Activated T-helper 1 cell treated with anti-CD3 and anti-CD28 coated beads, Interleukin-12 subunit alpha, Interleukin-12 subunit beta, Interleukin-2, Interleukin-4 antibody, amounts not matched to agents 30 ng/mL and 10 ng/mL and 1 ng/mL, durations not matched to agents 14 hours and 24 hours and 36 hours (primary cell): ENCODE results near the gene RNU6-9. TPM values are rescaled to one million over a fixed set of nuclear protein-coding genes. Genes with fewer than 3 reads are reported as not detected.
A peak's percentile ranks its signal among the peaks of the same experiment; 100 is the strongest.

ENCODE experiments used
- DNase-seq: peaks from one replicate; pipeline ENCODE4 v3.0.0; 2021; ENCODE audit warnings: low spot score
- H3K27ac Mint-ChIP-seq: one replicate; pipeline ENCODE4 v1.8.0; 2021; ENCODE audit warnings: mild to moderate bottlenecking, mixed read lengths
- H3K27me3 Mint-ChIP-seq: one replicate; pipeline ENCODE4 v1.8.0; 2022; ENCODE audit warnings: mild to moderate bottlenecking, moderate library complexity, mixed read lengths; ENCODE audit not compliant: insufficient read depth
- H3K36me3 Mint-ChIP-seq: one replicate; pipeline ENCODE4 v1.8.0; 2021; ENCODE audit warnings: low read depth, mixed read lengths
- H3K4me1 Mint-ChIP-seq: one replicate; pipeline ENCODE4 v1.8.0; 2021; ENCODE audit warnings: low read depth, mixed read lengths
- H3K4me3 Mint-ChIP-seq: one replicate; pipeline ENCODE4 v1.8.0; 2021; ENCODE audit warnings: mild to moderate bottlenecking, moderate library complexity, mixed read lengths
- H3K9me3 Mint-ChIP-seq: one replicate; pipeline ENCODE4 v1.8.0; 2021; ENCODE audit warnings: mixed read lengths
- intact Hi-C: fragments of 100-400 bp; cut with micrococcal nuclease; formaldehyde crosslinking; loops from one replicate; pipeline ENCODE4 v1.15.1; 2024
- total RNA-seq: library from RNA; stranded (reverse); gene quantifications from 2 replicates; pipeline ENCODE4 v1.2.3, GENCODE V29; 2022

RNU6-9 gene
- total RNA-seq, 1 donor from 2014 or later = not detected

- intact Hi-C loops = no loop called here
- DNase-seq = no peak
- no peaks in the 10 kb centered on the region for H3K4me1 Mint-ChIP-seq
- H3K27me3 Mint-ChIP-seq = peaks cover 5% of the 10 kb centered on the region
- no peaks in the 10 kb centered on the region for H3K36me3 Mint-ChIP-seq
- H3K4me3 Mint-ChIP-seq = no peak overlapping the region
- H3K9me3 Mint-ChIP-seq = no peaks in the 10 kb centered on the region
- no peak overlapping the region for H3K27ac Mint-ChIP-seq
These were observed 38.7 kb upstream of the RNU6-9 start for GRCh38 chr19:854549-854948.

GRCh38 chr19:855142-855541 is 38.1 kb upstream of the RNU6-9 start:
- Mint-ChIP-seq H3K4me1 (no peaks in the 10 kb centered on the region), H3K4me3 (no peak overlapping the region), H3K27ac (no peak overlapping the region), H3K27me3 (peaks cover 10% of the 10 kb centered on the region), H3K9me3 (no peaks in the 10 kb centered on the region), H3K36me3 (no peaks in the 10 kb centered on the region)
- no peak for DNase-seq
- intact Hi-C loops = no loop called here

- H3K4me3 Mint-ChIP-seq = no peak overlapping the region
- H3K36me3 Mint-ChIP-seq = no peaks in the 10 kb centered on the region
- peaks cover 10% of the 10 kb centered on the region for H3K27me3 Mint-ChIP-seq
- intact Hi-C loops = no loop called here
- no peak overlapping the region for H3K27ac Mint-ChIP-seq
- H3K4me1 Mint-ChIP-seq = no peaks in the 10 kb centered on the region
- no peaks in the 10 kb centered on the region for H3K9me3 Mint-ChIP-seq
- no peak for DNase-seq
These were observed 37.6 kb upstream of the RNU6-9 start for GRCh38 chr19:855566-856120.

- Mint-ChIP-seq H3K4me1 (peaks cover 1% of the 10 kb centered on the region), H3K36me3 (no peaks in the 10 kb centered on the region), H3K4me3 (no peak overlapping the region), H3K9me3 (no peaks in the 10 kb centered on the region), H3K27ac (no peak overlapping the region), H3K27me3 (peaks cover 13% of the 10 kb centered on the region)
- intact Hi-C loops = no loop called here
- DNase-seq = no peak
These were observed 35.0 kb upstream of the RNU6-9 start for GRCh38 chr19:858284-858683.

- no peak within 1 kb of the TSS for H3K4me3 Mint-ChIP-seq
- no peaks in the 10 kb centered on the region for H3K9me3 Mint-ChIP-seq
- intact Hi-C loops = no loop called here
These were observed 34.1 kb upstream of the RNU6-9 start, which contains the start of gene CFD for GRCh38 chr19:858868-859843. Gene CFD (plus strand): TSS chr19:859664. CDS start chr19:859690, 26 bp downstream.

GRCh38 chr19:861141-861755 is 32.0 kb upstream of the RNU6-9 start:
- no peak for DNase-seq
- H3K27me3 Mint-ChIP-seq = peaks cover 13% of the 10 kb centered on the region
- H3K9me3 Mint-ChIP-seq = no peaks in the 10 kb centered on the region
- no peaks in the 10 kb centered on the region for H3K36me3 Mint-ChIP-seq
- H3K27ac Mint-ChIP-seq = no peak overlapping the region
- H3K4me3 Mint-ChIP-seq = no peak overlapping the region
- intact Hi-C loops = loop anchor here (5.0 kb wide), 4 partner anchors 64 to 381 kb away; partner anchors contain the start of genes ATP5F1D, PTBP1 and RNF126
- peaks cover 7% of the 10 kb centered on the region for H3K4me1 Mint-ChIP-seq

More at GRCh38 chr19:858868-859843, 34.1 kb upstream of the RNU6-9 start, which contains the start of gene CFD:
- Mint-ChIP-seq H3K4me1 (peaks cover 7% of the 10 kb centered on the region), H3K27ac (no peak within 1 kb of the TSS), H3K36me3 (no peaks in the 10 kb centered on the region), H3K27me3 (peaks cover 13% of the 10 kb centered on the region)
- DNase-seq = no peak

- no peak overlapping the region for H3K27ac Mint-ChIP-seq
- peak overlapping the region; percentile 54 for H3K4me3 Mint-ChIP-seq
- no peaks in the 10 kb centered on the region for H3K36me3 Mint-ChIP-seq
- intact Hi-C loops = loop anchor here (1.0 to 5.0 kb wide), 12 partner anchors 10 to 380 kb away; partner anchors contain the start of genes ATP5F1D, GRIN3B, MED16 and PTBP1
- DNase-seq = peak; percentile 45
- peaks cover 7% of the 10 kb centered on the region for H3K4me1 Mint-ChIP-seq
- H3K27me3 Mint-ChIP-seq = peaks cover 13% of the 10 kb centered on the region
- H3K9me3 Mint-ChIP-seq = no peaks in the 10 kb centered on the region
These were observed 31.3 kb upstream of the RNU6-9 start for GRCh38 chr19:861756-862580.

GRCh38 chr19:862581-863314 is 30.5 kb upstream of the RNU6-9 start:
- Mint-ChIP-seq H3K27ac (peak overlapping the region; percentile 75), H3K27me3 (peaks cover 13% of the 10 kb centered on the region), H3K36me3 (peaks cover 4% of the 10 kb centered on the region), H3K4me1 (peaks cover 7% of the 10 kb centered on the region), H3K4me3 (peak overlapping the region; percentile 54), H3K9me3 (no peaks in the 10 kb centered on the region)
- intact Hi-C loops = loop anchor here (1.0 to 5.0 kb wide), 12 partner anchors 10 to 380 kb away; partner anchors contain the start of genes ATP5F1D, GRIN3B, MED16 and PTBP1
- peak; percentile 75 for DNase-seq

GRCh38 chr19:863315-863620 is 30.0 kb upstream of the RNU6-9 start:
- DNase-seq = no peak
- H3K27ac Mint-ChIP-seq = peak overlapping the region; percentile 55
- H3K4me3 Mint-ChIP-seq = peak overlapping the region; percentile 56
- intact Hi-C loops = loop anchor here (2.0 to 5.0 kb wide), 7 partner anchors 46 to 379 kb away; partner anchors contain the start of genes ATP5F1D, GRIN3B, PTBP1 and RNF126
- no peaks in the 10 kb centered on the region for H3K9me3 Mint-ChIP-seq
- peaks cover 7% of the 10 kb centered on the region for H3K4me1 Mint-ChIP-seq
- H3K36me3 Mint-ChIP-seq = peaks cover 4% of the 10 kb centered on the region
- H3K27me3 Mint-ChIP-seq = peaks cover 12% of the 10 kb centered on the region

- H3K4me1 Mint-ChIP-seq = peaks cover 7% of the 10 kb centered on the region
- DNase-seq = no peak
- intact Hi-C loops = no loop called here
- H3K27ac Mint-ChIP-seq = no peak overlapping the region
- peaks cover 10% of the 10 kb centered on the region for H3K36me3 Mint-ChIP-seq
- peaks cover 2% of the 10 kb centered on the region for H3K27me3 Mint-ChIP-seq
- no peaks in the 10 kb centered on the region for H3K9me3 Mint-ChIP-seq
- no peak overlapping the region for H3K4me3 Mint-ChIP-seq
These were observed 26.4 kb upstream of the RNU6-9 start for GRCh38 chr19:866769-867300.

- no peak overlapping the region for H3K27ac Mint-ChIP-seq
- DNase-seq = no peak
- H3K9me3 Mint-ChIP-seq = no peaks in the 10 kb centered on the region
- H3K36me3 Mint-ChIP-seq = peaks cover 10% of the 10 kb centered on the region
- intact Hi-C loops = no loop called here
- peaks cover 7% of the 10 kb centered on the region for H3K4me1 Mint-ChIP-seq
- H3K4me3 Mint-ChIP-seq = no peak overlapping the region
- H3K27me3 Mint-ChIP-seq = no peaks in the 10 kb centered on the region
These were observed 25.9 kb upstream of the RNU6-9 start for GRCh38 chr19:867301-867793.
